ENCODE data around the gene LRP1. TPM values are rescaled to one million over a fixed set of nuclear protein-coding genes. Genes with fewer than 3 reads are reported as not detected.

LRP1 gene
- total RNA-seq, 1 experiment from 2014 or later, result 9.0 TPM

DNA sequence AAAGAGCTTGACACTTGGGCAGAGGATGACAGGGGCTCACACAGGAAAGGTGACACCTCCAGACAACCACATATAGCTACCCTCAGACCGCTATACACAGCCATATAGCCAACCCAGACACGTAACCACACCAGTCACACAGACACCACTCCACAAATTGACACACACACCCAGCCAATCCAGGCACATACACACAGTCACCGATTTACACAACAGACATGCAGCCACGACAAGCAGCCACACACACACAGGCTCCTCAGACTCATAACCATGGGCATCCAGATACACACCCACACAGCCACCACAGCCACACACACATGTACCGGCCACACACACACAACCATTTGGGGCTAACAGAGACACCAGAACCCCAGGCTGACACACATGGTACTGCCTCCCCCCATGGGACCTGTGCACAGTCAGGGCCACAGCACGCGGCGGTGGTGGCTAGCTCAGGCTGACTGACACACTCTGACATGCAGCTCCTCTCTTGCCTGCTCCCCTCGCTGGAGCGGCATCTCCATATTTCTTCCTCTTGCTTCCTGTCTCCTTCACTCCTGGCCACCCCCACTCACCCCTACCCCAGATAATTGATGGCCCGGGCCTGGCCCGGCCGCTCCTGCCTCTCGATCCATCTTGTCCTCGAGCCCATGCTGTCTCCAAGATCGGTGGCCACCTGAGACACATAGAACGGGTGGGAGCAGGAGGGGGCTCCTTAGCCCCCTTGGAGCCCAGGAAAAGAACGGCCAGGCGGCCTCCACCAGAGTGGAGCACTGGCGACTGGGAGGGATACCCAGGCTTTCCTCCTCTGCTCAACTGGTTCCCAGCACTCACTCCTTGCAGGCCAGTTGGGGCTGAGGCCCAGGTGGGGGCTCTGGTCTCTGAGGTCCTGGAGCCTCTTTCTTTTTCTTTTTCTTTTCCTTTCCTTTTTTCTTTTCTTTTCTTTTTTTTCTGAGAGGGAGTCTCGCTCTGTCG is 95.2 kb downstream of the LRP1 start:
- no peaks in the 10 kb centered on the region; the same call in 1 of the 2 replicates for H3K27me3 ChIP-seq (ENCODE audit: control insufficient read depth, insufficient read depth, low read length)
- ChIA-PET POLR2A (no interaction called here), CTCF (interaction anchor here (0.7 to 1.5 kb wide), 2 partner anchors 10 to 198 kb away, joined by 3 to 7 read pairs; no protein-coding TSS in a partner anchor)
- no peaks in the 10 kb centered on the region for H3K4me1 ChIP-seq (ENCODE audit: control insufficient read depth, insufficient read depth, low read length)
- no peaks in the 10 kb centered on the region for H3K36me3 ChIP-seq (ENCODE audit: control insufficient read depth, insufficient read depth, low read length)
- H3K4me3 ChIP-seq (ENCODE audit: low read depth in 2 of 2, low read length in 2 of 2), result no peak overlapping the region
- intact Hi-C loops (cut with micrococcal nuclease; ENCODE audit: unreplicated experiment), result no loop called here
- in situ Hi-C loops (cut with HindIII; ENCODE audit: low pct_unique_long_range_greater_than_20kb, low sequenced_read_pairs), result no loop called here
- no peaks in the 10 kb centered on the region for H3K9me3 ChIP-seq (ENCODE audit: control insufficient read depth, insufficient read depth, low read depth, low read length)
- DNase-seq (ENCODE audit: low read depth, low spot score) (no peak), ATAC-seq (no peak)
- TF ChIP-seq TCF7L2 (IDR thresholded peaks at IDR 0.05; ENCODE audit: low read depth, low read length) (no peak), POLR2AphosphoS5 (IDR thresholded peaks at IDR 0.05; ENCODE audit: low read depth, low read length) (no peak), SIN3A (IDR thresholded peaks at IDR 0.05; ENCODE audit: borderline replicate concordance, insufficient read depth, low read depth, low read length) (no peak)
- TF ChIP-seq, protein P1, sequence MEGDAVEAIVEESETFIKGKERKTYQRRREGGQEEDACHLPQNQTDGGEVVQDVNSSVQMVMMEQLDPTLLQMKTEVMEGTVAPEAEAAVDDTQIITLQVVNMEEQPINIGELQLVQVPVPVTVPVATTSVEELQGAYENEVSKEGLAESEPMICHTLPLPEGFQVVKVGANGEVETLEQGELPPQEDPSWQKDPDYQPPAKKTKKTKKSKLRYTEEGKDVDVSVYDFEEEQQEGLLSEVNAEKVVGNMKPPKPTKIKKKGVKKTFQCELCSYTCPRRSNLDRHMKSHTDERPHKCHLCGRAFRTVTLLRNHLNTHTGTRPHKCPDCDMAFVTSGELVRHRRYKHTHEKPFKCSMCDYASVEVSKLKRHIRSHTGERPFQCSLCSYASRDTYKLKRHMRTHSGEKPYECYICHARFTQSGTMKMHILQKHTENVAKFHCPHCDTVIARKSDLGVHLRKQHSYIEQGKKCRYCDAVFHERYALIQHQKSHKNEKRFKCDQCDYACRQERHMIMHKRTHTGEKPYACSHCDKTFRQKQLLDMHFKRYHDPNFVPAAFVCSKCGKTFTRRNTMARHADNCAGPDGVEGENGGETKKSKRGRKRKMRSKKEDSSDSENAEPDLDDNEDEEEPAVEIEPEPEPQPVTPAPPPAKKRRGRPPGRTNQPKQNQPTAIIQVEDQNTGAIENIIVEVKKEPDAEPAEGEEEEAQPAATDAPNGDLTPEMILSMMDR (IDR thresholded peaks at IDR 0.05), result no peak
- BruUV-seq (replicated peaks), result no TSS peak
- H3K27ac ChIP-seq (ENCODE audit: low read length), result no peak overlapping the region

DNA sequence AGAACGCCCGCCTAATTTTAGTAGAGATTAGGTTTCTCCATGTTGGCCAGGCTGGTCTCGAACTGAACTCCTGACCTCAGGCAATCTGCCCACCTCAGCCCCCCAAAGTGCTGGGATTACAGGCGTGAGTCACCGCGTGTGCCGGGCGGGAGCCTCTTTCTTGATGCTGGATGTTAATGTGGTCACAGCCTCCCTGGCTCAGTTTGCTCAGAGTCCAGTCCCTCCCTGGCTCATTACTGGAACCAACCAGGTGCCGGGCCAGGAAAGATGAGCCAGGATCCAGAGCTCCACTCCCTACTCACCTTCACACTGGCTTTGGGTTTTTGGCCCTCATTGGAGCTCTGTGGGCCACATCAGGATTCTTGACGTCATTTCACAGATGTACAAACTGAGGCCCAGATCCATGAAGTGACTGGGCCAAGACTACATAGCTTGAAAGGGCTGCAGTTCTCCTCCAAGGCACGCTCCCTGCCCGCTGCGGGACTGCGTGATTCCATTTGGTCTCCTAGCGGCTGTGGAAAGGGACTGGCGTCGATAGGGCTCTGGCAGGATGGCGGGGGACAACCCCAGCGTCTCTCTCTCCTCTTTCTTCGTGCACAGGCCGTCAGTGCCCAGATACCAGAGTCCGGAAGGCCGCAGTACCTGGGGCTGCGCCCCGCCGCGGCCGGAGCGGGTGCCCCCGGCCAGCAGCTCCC is 96.1 kb downstream of the LRP1 start:
- Histone ChIP-seq H3K4me3 (ENCODE audit: low read depth in 2 of 2, low read length in 2 of 2) (no peak overlapping the region), H3K27ac (ENCODE audit: low read length) (no peak overlapping the region), H3K27me3 (ENCODE audit: control insufficient read depth, insufficient read depth, low read length) (no peaks in the 10 kb centered on the region; the same call in 1 of the 2 replicates), H3K36me3 (ENCODE audit: control insufficient read depth, insufficient read depth, low read length) (no peaks in the 10 kb centered on the region), H3K9me3 (ENCODE audit: control insufficient read depth, insufficient read depth, low read depth, low read length) (no peaks in the 10 kb centered on the region), H3K4me1 (ENCODE audit: control insufficient read depth, insufficient read depth, low read length) (no peaks in the 10 kb centered on the region)
- no peak for ATAC-seq
- ChIA-PET CTCF (interaction anchor here (0.7 to 1.5 kb wide), 2 partner anchors 11 to 197 kb away, joined by 3 to 7 read pairs; no protein-coding TSS in a partner anchor), POLR2A (no interaction called here)
- in situ Hi-C loops (cut with HindIII; ENCODE audit: low pct_unique_long_range_greater_than_20kb, low sequenced_read_pairs) (no loop called here), intact Hi-C loops (cut with micrococcal nuclease; ENCODE audit: unreplicated experiment) (no loop called here)
- TF ChIP-seq TCF7L2 (IDR thresholded peaks at IDR 0.05; ENCODE audit: low read depth, low read length) (no peak), POLR2AphosphoS5 (IDR thresholded peaks at IDR 0.05; ENCODE audit: low read depth, low read length) (no peak), SIN3A (IDR thresholded peaks at IDR 0.05; ENCODE audit: borderline replicate concordance, insufficient read depth, low read depth, low read length) (no peak)
- TF ChIP-seq, protein P1 (IDR thresholded peaks at IDR 0.05), result no peak
- TF ChIP-seq, protein P2, sequence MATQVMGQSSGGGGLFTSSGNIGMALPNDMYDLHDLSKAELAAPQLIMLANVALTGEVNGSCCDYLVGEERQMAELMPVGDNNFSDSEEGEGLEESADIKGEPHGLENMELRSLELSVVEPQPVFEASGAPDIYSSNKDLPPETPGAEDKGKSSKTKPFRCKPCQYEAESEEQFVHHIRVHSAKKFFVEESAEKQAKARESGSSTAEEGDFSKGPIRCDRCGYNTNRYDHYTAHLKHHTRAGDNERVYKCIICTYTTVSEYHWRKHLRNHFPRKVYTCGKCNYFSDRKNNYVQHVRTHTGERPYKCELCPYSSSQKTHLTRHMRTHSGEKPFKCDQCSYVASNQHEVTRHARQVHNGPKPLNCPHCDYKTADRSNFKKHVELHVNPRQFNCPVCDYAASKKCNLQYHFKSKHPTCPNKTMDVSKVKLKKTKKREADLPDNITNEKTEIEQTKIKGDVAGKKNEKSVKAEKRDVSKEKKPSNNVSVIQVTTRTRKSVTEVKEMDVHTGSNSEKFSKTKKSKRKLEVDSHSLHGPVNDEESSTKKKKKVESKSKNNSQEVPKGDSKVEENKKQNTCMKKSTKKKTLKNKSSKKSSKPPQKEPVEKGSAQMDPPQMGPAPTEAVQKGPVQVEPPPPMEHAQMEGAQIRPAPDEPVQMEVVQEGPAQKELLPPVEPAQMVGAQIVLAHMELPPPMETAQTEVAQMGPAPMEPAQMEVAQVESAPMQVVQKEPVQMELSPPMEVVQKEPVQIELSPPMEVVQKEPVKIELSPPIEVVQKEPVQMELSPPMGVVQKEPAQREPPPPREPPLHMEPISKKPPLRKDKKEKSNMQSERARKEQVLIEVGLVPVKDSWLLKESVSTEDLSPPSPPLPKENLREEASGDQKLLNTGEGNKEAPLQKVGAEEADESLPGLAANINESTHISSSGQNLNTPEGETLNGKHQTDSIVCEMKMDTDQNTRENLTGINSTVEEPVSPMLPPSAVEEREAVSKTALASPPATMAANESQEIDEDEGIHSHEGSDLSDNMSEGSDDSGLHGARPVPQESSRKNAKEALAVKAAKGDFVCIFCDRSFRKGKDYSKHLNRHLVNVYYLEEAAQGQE (IDR thresholded peaks at IDR 0.05; ENCODE audit: insufficient read depth in 1 of 2, low read depth in 2 of 2, low read length in 1 of 2), result no peak
- no peak for DNase-seq (ENCODE audit: low read depth, low spot score)
- BruUV-seq (replicated peaks), result no TSS peak
